GM19468 (cell line): ENCODE measurements around the gene GRIN1.

Experiments
- ATAC-seq: cut with Tn5 transposase; IDR thresholded peaks from one replicate; pipeline ENCODE4 v1.9.1; 2021; ENCODE audit warnings: mild to moderate bottlenecking, moderate library complexity, moderate number of reproducible peaks; ENCODE audit not compliant: unreplicated experiment; ENCODE audit errors: extremely low read depth

Gene GRIN1

GRCh38 chr9:137172901-137173795 lies 34.2 kb downstream of the GRIN1 start:
- no peak for ATAC-seq

DNA sequence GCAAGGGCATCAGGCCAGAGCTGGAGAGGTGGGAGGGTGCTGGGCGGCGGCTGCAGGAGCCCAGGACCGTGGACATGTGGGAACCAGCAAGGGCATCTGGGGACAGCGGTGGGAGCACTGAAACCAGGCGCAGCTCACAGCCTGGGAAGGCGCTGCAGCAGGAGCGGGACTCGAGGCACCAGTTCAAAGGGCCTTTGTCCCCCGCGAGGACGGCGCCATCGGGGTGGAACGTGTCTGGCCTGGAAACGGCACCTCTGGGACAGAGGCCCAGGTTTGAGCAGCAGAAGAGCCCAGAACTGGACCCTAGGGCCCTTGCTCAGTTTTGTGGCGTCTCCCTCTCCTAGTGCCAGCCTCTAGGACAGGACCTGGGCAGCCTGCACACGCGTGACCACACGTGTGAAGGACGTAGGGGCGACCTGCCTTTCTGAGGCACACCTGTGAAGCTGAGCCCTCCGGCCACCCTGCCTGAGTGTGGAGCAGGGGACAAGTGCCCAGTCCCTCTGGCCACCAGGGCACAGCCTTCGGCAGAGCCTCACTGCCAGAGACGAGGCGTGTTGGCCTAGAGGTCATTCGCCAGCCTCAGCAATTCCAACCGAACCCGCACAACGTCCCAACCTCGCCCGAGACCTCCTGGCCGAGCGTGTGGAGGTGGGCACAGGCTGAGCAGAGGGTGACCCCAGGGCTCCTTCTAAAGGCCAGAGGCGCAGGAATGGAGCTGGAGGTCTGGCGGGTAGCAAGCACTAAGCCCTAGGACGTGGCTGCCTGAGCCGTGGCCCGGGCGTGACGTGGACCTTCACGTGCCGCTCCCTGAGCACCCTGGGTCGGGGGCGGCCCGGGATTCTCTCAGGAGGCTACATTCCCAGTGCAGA lies 35.1 kb downstream of the GRIN1 start:
- ATAC-seq = no peak

DNA sequence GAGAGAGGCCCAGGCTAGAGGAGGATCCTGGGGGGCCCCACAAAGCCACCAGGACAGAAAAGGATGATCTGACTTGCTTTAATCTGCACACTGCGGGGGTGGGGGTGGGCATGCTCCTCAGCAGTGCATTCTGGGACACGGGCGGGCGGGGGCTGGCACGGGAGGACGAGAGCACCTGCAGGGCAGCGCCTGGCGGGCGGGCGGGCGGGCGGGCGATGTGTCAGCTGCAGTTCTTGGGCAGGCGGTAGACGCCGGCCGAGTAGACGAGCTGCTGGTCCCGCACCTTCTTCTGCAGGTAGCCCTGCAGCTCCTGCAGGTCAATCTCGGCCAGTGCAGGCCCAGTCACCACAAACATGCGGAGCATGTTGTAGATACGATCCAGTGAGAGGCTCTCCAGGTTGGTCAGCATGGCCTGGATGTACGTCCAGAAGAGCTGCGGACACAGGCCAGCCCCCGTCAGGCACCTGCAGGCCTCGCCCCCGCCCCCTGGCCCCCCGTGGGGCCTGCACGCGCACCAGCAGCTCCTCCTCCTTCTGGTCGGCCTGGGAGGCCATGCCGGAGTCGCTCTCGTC lies 35.9 kb downstream of the GRIN1 start:
- no peak for ATAC-seq

DNA sequence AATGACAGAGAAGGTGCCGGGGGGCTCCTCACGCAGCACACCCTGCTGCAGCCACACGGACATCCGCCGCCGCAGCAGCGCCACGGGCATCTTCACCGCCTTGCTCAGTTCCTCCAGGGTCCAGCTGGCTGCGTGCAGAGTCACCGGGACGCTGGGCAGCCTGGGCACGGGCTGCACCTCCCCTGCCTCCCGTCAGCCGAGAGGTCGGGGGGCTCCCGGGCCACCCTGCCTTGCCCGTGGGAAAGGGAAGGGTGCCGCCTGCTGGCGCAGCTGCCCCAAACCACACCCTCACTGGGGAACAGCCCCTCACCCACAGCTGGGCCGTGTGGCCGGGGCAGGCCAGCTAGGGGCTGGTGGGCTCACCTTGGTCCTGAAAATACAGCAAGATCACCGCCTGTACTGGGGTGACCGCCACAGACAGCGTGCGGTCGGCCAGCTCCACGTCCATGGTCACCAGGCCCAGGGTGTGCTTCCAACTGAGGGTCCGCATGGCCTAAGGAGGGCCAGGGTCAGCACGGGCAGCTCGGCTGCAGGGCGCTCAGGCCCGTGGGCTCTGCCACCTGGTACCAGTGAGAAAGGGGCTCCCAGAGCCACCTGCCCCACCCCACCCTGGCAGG lies 36.5 kb downstream of the GRIN1 start:
- ATAC-seq = no peak

DNA sequence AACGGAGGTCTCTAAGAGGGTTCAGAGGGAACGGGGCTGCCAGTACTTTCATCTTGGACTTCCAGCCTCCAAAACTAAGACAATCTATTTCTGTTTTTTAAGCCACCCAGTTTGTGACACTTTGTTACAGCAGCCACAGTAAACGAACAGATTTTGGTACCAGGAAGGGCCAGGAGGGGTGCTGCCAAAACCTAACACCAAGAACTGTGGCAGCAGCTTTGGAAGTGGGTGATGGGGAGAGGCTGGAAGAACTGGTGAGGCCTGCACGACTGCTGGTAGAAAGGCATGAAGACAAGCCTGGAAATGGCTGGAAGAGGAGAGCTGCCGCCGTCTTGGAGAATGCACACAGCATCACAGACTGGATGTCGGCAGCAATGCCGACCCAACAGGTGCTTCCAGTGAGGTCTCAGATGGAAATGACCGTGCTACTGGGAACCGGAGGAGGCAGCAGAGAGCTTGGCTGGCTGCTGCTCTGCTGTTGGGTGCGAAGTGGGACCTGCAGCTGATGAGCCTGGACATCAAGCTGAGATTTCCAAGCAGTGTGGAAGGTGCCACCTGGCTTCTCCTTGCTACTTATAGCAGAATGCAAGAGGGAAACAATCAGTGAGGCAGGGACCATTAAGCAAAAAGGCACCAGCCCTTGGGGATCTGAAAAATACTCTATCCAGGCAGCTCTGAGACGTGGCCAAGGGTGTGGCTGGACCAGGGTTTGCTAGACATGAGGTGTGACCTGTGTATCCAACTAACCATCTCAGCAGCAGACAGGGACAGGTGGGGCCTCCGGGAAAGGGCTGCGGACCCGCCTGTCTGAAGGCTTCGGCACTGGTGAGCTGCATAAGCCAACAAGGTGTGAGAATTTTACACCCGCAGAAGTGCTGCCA lies 37.6 kb downstream of the GRIN1 start:
- no peak for ATAC-seq

GRCh38 chr9:137178201-137178938 lies 39.4 kb downstream of the GRIN1 start:
- ATAC-seq = no peak

GRCh38 chr9:137178939-137179630 lies 40.1 kb downstream of the GRIN1 start:
- no peak for ATAC-seq

DNA sequence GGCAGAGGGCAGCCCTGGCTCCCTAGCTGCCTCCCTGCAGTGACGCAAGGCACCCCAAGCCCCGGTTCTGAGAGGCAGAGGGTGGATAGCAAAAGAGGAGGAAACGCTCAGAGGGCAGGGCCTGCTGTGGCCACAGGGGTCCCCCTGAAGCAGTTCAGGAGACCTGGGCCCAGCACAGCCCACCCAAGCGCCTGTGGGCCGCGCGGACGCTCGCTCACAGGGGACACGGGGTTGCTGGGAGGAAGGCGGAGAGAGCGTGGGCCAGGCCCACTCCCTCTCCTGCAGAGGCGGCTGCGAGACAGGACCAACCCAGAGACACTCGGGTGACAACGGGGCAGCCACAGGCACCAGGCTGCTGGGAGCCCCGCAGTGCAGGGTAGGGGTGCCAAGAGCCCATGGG lies 40.8 kb downstream of the GRIN1 start:
- no peak for ATAC-seq

GRCh38 chr9:137180491-137180890 lies 41.5 kb downstream of the GRIN1 start:
- no peak for ATAC-seq

GRCh38 chr9:137181680-137182079 lies 42.7 kb downstream of the GRIN1 start:
- no peak for ATAC-seq

DNA sequence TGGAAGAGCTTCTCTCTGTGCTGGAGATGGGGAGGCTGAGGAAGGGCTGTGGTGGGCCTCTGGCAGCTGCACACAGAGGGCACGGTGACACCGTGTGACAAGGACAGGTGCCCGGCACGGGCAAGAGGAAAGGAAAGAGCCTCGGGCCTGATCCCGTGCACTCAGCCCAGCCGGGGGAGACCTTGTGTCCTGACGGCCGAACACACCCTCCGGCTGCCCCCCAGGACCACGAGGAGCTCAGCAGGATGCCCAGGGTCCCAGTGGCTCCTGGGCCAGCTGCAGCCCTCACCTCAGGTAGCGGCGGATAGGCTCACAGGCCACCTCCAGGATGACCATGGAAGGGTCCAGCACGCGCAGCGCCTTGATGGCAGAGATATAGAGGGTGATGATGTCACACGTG lies 43.9 kb downstream of the GRIN1 start:
- no peak for ATAC-seq

- ATAC-seq = no peak
These were observed 45.1 kb downstream of the GRIN1 start for GRCh38 chr9:137183980-137184595.

- no peak for ATAC-seq
These were observed 46.1 kb downstream of the GRIN1 start for GRCh38 chr9:137184881-137185660.

- no peak for ATAC-seq
These were observed 47.0 kb downstream of the GRIN1 start for GRCh38 chr9:137185921-137186320.

DNA sequence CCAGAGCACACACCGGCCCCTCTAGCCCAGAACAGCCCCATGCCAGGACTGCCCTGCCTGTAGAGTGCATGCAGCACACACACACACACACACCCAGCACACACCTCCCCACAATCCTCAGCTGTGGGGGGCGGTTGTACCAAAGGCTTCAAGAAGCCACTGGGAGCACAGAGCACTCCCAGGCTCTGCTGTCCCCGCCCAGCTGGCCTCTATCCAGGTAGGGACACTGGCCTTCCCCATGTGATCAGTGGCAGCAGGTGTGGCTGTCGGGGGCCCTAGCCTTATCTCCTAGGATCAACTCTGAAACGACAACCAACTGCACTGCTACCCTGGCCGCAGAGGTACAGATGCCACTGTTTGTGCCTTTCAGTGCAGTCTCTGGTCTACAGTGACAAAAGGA lies 47.4 kb downstream of the GRIN1 start:
- ATAC-seq = no peak

- no peak for ATAC-seq
These were observed 48.4 kb downstream of the GRIN1 start for GRCh38 chr9:137187386-137187785.

DNA sequence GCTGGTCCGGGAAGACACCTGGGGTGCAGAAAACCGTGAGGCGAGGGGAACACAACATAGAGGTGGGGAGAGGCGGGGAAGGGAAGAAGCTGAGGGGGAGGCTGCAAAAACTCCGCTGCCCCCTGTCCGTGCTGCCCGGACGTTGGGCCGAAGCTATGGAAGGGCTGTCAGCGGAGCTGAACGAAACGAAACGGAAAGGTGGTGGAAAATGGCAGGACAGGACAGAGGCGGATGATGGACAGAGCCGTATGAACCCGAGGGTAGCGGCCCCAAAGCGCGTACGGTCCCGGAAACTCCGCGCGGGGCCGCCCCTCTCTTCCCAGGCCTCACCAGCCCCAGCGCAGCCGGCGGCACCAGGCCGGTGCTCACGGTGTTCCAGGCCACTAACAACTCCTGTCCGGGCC lies 49.1 kb downstream of the GRIN1 start:
- no peak for ATAC-seq
